HEK293T (cell line): ENCODE data around the gene WDR90.

Experiments used
- CTCF ChIA-PET: fragments of 350-600 bp; formaldehyde crosslinking; extraction: SDS; loops from one replicate; lab custom pipeline; 2021; ENCODE audit warnings: antibody characterized with exemption, inconsistent platforms; lab: Yijun Ruan, JAX
- POLR2A ChIA-PET: fragments of 350-600 bp; formaldehyde crosslinking; extraction: SDS; loops from one replicate; lab custom pipeline; 2020; ENCODE audit warnings: antibody characterized with exemption, inconsistent platforms; lab: Yijun Ruan, JAX
- DNase-seq: peaks from one replicate; pipeline ENCODE4 v3.0.0; 2012; ENCODE audit warnings: mixed read lengths; ENCODE audit errors: extremely low spot score
- ARNT ChIP-seq: fragments of 450-650 bp; IDR thresholded peaks from 2 replicates; pipeline ENCODE4 v1.6.1; 2017; ENCODE audit warnings: mild to moderate bottlenecking
- BHLHE40 ChIP-seq: fragments of 450-650 bp; IDR thresholded peaks from 2 replicates; pipeline ENCODE4 v1.6.1; 2016; ENCODE audit warnings: mild to moderate bottlenecking, moderate library complexity, borderline replicate concordance
- CTBP1 ChIP-seq: fragments of 450-650 bp; IDR thresholded peaks from 2 replicates; pipeline ENCODE4 v1.6.1; 2016; ENCODE audit warnings: borderline replicate concordance
- ELF4 ChIP-seq: fragments of 450-650 bp; IDR thresholded peaks from 2 replicates; pipeline ENCODE4 v1.6.1; 2017; ENCODE audit warnings: antibody characterized with exemption
- FOXA1 ChIP-seq: fragments of 450-650 bp; IDR thresholded peaks from 2 replicates; pipeline ENCODE4 v1.6.1; 2016; ENCODE audit warnings: mild to moderate bottlenecking
- FOXK2 ChIP-seq: fragments of 450-650 bp; IDR thresholded peaks from 2 replicates; pipeline ENCODE4 v1.6.1; 2016; ENCODE audit warnings: mild to moderate bottlenecking
- FOXM1 ChIP-seq: fragments of 450-650 bp; IDR thresholded peaks from 2 replicates; pipeline ENCODE4 v1.6.1; 2017; ENCODE audit warnings: mild to moderate bottlenecking, borderline replicate concordance
- HDGF ChIP-seq: fragments of 450-650 bp; IDR thresholded peaks from 2 replicates; pipeline ENCODE4 v1.6.1; 2017; ENCODE audit warnings: antibody characterized with exemption, borderline replicate concordance
- L3MBTL2 ChIP-seq: fragments of 450-650 bp; conservative IDR thresholded peaks from 2 replicates; pipeline ENCODE4 v1.6.1; 2016; ENCODE audit warnings: mild to moderate bottlenecking
- LEF1 ChIP-seq: fragments of 450-650 bp; IDR thresholded peaks from 2 replicates; pipeline ENCODE4 v1.6.1; 2017; ENCODE audit warnings: mild to moderate bottlenecking, borderline replicate concordance
- NFRKB ChIP-seq: fragments of 450-650 bp; IDR thresholded peaks from 2 replicates; pipeline ENCODE4 v1.6.1; 2016; ENCODE audit warnings: mild to moderate bottlenecking, moderate library complexity
- SP1 ChIP-seq: fragments of 450-650 bp; IDR thresholded peaks from 2 replicates; pipeline ENCODE4 v1.6.1; 2017
- SUZ12 ChIP-seq: fragments of 450-650 bp; IDR thresholded peaks from 2 replicates; pipeline ENCODE4 v1.6.1; 2016; ENCODE audit warnings: mild to moderate bottlenecking
- TARDBP ChIP-seq: fragments of 450-650 bp; IDR thresholded peaks from 2 replicates; pipeline ENCODE4 v1.6.1; 2016
- ZNF384 ChIP-seq: fragments of 450-650 bp; IDR thresholded peaks from 2 replicates; pipeline ENCODE4 v1.6.1; 2016
- TF ChIP-seq, protein P1 (sequence below): fragments of 450-650 bp; IDR thresholded peaks from 2 replicates; pipeline ENCODE4 v1.6.1; 2016

The WDR90 gene

DNA sequence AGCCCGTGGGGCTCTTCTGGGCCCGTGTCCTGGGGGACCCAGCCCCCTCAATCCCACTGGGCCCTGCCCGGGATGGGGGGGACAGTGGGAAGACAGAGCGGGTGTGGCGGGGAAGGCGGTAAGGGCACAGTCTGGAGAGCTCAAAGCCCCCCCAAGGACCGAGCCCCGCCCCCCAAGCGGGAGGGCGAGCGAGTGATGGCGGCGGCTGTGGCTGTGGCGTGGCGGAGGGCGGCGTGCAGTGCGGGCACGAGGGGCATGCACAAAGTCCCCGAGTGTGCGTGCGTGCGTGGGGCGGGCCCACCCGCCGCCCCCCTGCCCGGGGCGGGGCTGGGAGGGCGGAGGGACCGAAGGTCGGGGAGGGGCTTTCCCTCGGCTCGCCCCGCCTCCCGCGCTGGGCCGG, 44.6 kb downstream of the WDR90 start:
- DNase-seq, result no peak
- no peak for TF ChIP-seq FOXM1
- TF ChIP-seq NFRKB, result no peak
- TF ChIP-seq L3MBTL2, result no peak
- TF ChIP-seq BHLHE40, result no peak
- no peak for TF ChIP-seq SP1
- no peak for TF ChIP-seq FOXA1
- TF ChIP-seq, protein P1, sequence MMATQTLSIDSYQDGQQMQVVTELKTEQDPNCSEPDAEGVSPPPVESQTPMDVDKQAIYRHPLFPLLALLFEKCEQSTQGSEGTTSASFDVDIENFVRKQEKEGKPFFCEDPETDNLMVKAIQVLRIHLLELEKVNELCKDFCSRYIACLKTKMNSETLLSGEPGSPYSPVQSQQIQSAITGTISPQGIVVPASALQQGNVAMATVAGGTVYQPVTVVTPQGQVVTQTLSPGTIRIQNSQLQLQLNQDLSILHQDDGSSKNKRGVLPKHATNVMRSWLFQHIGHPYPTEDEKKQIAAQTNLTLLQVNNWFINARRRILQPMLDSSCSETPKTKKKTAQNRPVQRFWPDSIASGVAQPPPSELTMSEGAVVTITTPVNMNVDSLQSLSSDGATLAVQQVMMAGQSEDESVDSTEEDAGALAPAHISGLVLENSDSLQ, result no peak
- TF ChIP-seq SUZ12, result no peak
- TF ChIP-seq HDGF, result no peak
- no peak for TF ChIP-seq ZNF384
- TF ChIP-seq ARNT, result no peak
- TF ChIP-seq FOXK2, result no peak
- TF ChIP-seq LEF1, result no peak
- no peak for TF ChIP-seq CTBP1
- TF ChIP-seq ELF4, result no peak
- ChIA-PET CTCF (no interaction called here), POLR2A (no interaction called here)

DNA sequence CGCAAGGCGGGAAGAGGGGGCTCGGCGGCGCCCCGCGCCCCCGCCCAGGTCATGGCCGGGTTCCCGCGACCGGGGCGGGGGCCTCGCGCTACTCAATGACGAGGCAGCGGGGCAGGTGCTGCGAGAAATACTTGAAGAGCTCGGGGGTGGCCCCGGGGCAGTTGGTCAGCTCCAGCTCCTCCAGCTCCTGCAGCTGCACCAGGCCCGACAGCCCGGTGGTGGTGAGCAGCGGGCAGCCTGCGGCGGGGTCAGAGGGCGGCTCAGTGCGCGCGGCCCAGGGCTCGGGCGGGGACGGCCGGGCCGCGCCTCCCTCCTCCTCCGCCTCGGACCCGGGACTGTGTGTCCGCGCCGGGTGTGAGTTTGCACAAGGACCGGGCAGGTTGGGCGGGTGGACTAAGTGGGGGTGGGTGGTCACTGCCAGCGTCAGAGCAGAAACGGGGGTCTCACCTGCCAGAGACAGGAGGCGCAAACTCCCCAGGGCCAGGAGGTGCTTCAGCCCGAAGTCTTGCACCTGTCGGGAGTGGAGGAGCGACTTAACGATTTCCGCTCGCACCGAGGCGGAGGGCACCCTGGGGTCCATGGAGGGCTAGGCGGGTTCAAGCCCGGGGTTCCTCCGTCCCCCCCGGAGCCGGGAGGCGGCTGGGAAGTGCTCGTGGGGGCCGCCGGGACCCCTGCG, 45.2 kb downstream of the WDR90 start:
- no peak for DNase-seq
- ChIA-PET CTCF (no interaction called here), POLR2A (no interaction called here)
- TF ChIP-seq CTBP1, result no peak
- no peak for TF ChIP-seq ARNT
- TF ChIP-seq LEF1, result no peak
- no peak for TF ChIP-seq L3MBTL2
- TF ChIP-seq, protein P1, result no peak
- TF ChIP-seq FOXK2, result no peak
- no peak for TF ChIP-seq SUZ12
- TF ChIP-seq ELF4, result no peak

DNA sequence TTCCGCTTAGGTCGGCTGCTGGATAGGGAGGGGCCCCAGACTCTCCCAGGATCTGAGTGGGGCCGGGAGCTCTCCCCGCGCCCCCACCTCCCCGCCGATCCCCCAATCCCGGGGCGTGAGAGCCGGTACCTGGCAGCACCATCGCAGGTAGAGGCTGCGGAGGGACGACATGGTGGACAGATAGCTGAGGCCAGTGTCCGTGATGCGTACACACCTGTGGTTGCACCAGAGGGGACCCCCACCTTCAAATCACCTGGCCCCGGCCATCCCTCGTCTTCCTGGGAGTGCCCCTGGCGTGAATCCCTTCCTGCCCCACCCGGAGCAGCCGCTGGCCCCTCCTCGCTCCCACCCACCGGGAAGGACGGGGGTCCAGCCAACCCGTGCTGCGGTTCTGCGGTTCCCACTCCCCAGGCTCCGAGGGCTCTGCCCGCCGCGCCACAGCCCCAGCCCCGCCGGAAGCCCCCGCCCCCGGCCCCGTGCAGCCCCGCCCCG, 45.7 kb downstream of the WDR90 start:
- peak; percentile 39 for DNase-seq
- POLR2A ChIA-PET, result interaction anchor here (1.0 to 1.4 kb wide), 3 partner anchors 24 to 26 kb away, joined by 3 read pairs; partner anchors contain the start of gene ANTKMT
- CTCF ChIA-PET, result no interaction called here
- no peak for TF ChIP-seq NFRKB
- TF ChIP-seq, protein P1, result no peak
- TF ChIP-seq ELF4, result no peak
- TF ChIP-seq SP1, result no peak
- TF ChIP-seq BHLHE40, result no peak
- TF ChIP-seq L3MBTL2, result no peak

DNA sequence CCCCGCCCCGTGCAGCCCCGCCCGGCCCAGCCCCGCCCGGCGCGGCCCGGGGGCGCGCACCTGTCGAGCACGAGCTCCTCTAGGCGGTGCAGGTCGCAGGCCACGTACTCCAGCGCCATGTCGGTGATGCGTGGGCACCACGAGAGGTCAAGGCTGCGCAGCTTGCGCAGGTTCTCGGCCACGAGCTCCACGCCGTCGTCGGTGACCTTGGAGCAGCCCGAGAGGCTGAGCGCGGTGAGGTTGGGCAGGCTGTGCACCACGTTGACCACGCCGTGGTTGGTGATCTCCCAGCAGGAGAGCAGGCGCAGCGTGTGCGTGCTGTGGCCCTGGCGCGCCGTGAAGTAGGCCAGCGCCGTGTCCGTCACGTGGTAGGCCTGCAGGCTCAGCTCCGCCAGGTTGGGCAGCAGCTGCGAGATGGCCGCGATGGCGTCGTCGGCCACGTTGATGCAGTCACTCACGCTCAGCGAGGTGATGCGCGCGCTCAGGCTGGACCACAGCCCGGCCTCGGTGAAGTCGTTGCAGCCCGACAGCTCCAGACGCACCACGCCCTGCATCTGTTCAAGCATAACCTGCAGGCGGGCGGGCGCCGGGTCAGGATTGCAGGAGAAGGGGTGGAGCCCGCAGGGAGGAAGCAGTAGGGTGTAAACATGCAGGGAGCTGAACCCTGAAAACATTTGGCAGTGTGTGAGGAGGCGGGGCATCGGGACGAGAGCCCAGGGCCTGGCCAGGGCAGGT, 46.4 kb downstream of the WDR90 start:
- DNase-seq, result no peak
- ChIA-PET POLR2A (interaction anchor here (1.0 to 1.4 kb wide), 3 partner anchors 24 to 26 kb away, joined by 3 read pairs; partner anchors contain the start of gene ANTKMT), CTCF (interaction anchor here (1.0 kb wide), 1 partner anchor 10 kb away, joined by 3 read pairs; the partner anchor contains the start of gene FBXL16)
- TF ChIP-seq TARDBP (no peak), HDGF (no peak), FOXA1 (no peak), CTBP1 (no peak), ZNF384 (no peak), NFRKB (no peak)

GRCh38 chr16:698911-699671, 49.9 kb downstream of the WDR90 start:
- CTCF ChIA-PET, result no interaction called here
- no peak for TF ChIP-seq ARNT
- no peak for TF ChIP-seq L3MBTL2
- no peak for TF ChIP-seq ELF4
- no peak for TF ChIP-seq ZNF384
- no peak for TF ChIP-seq NFRKB
- TF ChIP-seq HDGF, result no peak
- no peak for TF ChIP-seq SP1
- no peak for TF ChIP-seq CTBP1
- TF ChIP-seq FOXM1, result no peak
- no peak for TF ChIP-seq LEF1
- no peak for TF ChIP-seq BHLHE40
- DNase-seq, result no peak
- POLR2A ChIA-PET, result interaction anchor here (1.6 kb wide), 1 partner anchor 9 kb away, joined by 8 read pairs; the partner anchor contains the start of gene WDR24
